HepG2 (cell line): ENCODE data around the gene TBX3.

Experiments used
- CTCF ChIP-seq: sonication (generic); formaldehyde crosslinking; IDR thresholded peaks from 2 replicates; pipeline ENCODE4 v1.5.0; 2020; ENCODE audit warnings: mild to moderate bottlenecking, missing genetic modification reagents, moderate library complexity
- DPF2 ChIP-seq: sonication (generic); formaldehyde crosslinking; IDR thresholded peaks from 2 replicates; pipeline ENCODE4 v1.4.0; 2020; ENCODE audit warnings: mild to moderate bottlenecking, low read depth, missing genetic modification reagents, borderline replicate concordance
- ETV6 ChIP-seq: sonication (generic); formaldehyde crosslinking; conservative IDR thresholded peaks from 2 replicates; pipeline ENCODE4 v1.4.0; 2020; ENCODE audit warnings: missing genetic modification reagents
- HNF4A ChIP-seq: sonication (generic); formaldehyde crosslinking; IDR thresholded peaks from 2 replicates; pipeline ENCODE4 v1.4.0; 2020; ENCODE audit warnings: missing genetic modification reagents
- KLF9 ChIP-seq: IDR thresholded peaks from 2 replicates; pipeline ENCODE4 v1.6.1; 2016; ENCODE audit warnings: low read depth
- MYC ChIP-seq: sonication (generic); formaldehyde crosslinking; IDR thresholded peaks from 2 replicates; pipeline ENCODE4 v1.9.0; 2021; ENCODE audit warnings: missing genetic modification reagents, borderline replicate concordance
- NFRKB ChIP-seq: fragments of 450-650 bp; IDR thresholded peaks from 2 replicates; pipeline ENCODE4 v1.6.1; 2017
- TCF12 ChIP-seq, 2 experiments: fragments of 450-650 bp in 1 of 2; sonication (generic) in 1 of 2; formaldehyde crosslinking in 1 of 2; IDR thresholded peaks; 2 replicates each; pipeline versions ENCODE4 v1.6.1 to v1.8.0; 2017 to 2022; ENCODE audit warnings: antibody characterized with exemption in 1 of 2, mild to moderate bottlenecking in 1 of 2, missing genetic modification reagents in 1 of 2, moderate library complexity in 1 of 2
- TSC22D2 ChIP-seq: sonication (generic); formaldehyde crosslinking; IDR thresholded peaks from 2 replicates; pipeline ENCODE4 v1.5.1; 2020; ENCODE audit warnings: missing genetic modification reagents, mild to moderate bottlenecking, borderline replicate concordance
- YY1 ChIP-seq: IDR thresholded peaks from 2 replicates; pipeline ENCODE4 v1.6.1; 2011; ENCODE audit warnings: low read length, low read depth, moderate library complexity, mild to moderate bottlenecking; ENCODE audit not compliant: insufficient read depth, insufficient replicate concordance
- ZNF343 ChIP-seq: sonication (generic); formaldehyde crosslinking; IDR thresholded peaks from 2 replicates; pipeline ENCODE4 v1.4.0; 2020; ENCODE audit warnings: mild to moderate bottlenecking, missing genetic modification reagents
- TF ChIP-seq, protein P1 (sequence below): IDR thresholded peaks from 2 replicates; pipeline ENCODE4 v1.6.1; 2012; ENCODE audit warnings: inconsistent platforms

- TF ChIP-seq NFRKB (no peak), KLF9 (CRISPR knock-in tag) (no peak), MYC (no peak), ZNF343 (CRISPR knock-in tag) (no peak), TCF12 (IDR thresholded peaks at IDR 0.05) (no peak), TCF12 (CRISPR knock-in tag; IDR thresholded peaks at IDR 0.05) (no peak), HNF4A (no peak), CTCF (CRISPR knock-in tag) (no peak), TSC22D2 (CRISPR knock-in tag) (no peak), YY1 (no peak), DPF2 (CRISPR knock-in tag) (no peak), ETV6 (CRISPR knock-in tag) (no peak)
- TF ChIP-seq, protein P1, sequence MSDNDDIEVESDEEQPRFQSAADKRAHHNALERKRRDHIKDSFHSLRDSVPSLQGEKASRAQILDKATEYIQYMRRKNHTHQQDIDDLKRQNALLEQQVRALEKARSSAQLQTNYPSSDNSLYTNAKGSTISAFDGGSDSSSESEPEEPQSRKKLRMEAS = no peak
Measured at GRCh38 chr12:114665411-114666260, 18.3 kb downstream of the TBX3 start.
